ENCODE data around the gene RHBDD1.
"Not testable (repeated sequence)": the region's sequence is repeated elsewhere in the genome, so short reads cannot be mapped to it uniquely, and the experiment has no call there.

Gene RHBDD1

DNA sequence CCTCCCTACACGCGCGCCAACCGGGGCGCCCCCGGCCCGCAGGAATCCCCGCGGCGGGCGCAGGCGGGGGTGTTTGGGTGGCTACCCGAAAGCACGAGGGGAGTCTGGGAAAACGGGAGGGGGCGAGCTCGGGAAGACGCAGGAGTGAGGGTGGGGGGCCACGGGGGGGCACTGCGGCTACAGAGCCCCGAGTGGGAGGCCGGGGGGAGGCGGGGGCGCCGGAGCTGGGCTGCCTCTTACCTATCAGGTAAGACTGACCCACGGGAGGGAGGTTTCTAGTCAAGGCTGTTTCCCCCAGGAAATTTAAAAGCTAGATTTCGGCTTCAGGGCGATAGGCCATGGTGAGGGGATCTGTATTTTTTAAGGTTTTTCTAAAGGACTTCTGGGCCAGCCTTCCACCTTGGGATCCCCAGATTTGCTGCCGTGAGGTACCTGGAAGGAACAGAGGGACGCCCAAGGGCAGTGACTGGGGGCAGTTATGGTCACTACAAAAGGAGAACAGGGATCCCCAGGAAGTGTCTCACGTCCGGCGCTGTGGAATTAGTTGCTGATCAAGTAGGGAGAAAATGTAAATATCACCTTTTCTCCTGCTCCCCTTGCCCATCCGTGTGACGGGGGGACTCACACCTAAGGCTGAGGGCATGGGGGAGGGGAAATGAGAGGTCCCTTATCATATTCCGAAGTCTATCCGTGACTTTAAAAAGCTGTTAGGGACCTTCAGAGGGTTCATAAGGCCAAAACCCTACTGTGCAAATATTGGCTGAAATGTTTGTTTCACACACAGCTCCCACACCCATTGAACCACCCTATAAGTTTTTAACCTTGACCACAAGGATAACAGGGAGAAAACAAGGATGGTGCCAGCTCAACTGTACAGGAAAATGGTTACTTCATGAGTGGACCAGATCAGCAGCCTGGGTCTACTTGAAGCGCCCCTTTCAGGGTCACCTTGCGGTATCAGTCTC, 35.6 kb upstream of the RHBDD1 start:
- DNase-seq = peak; percentile 66

DNA sequence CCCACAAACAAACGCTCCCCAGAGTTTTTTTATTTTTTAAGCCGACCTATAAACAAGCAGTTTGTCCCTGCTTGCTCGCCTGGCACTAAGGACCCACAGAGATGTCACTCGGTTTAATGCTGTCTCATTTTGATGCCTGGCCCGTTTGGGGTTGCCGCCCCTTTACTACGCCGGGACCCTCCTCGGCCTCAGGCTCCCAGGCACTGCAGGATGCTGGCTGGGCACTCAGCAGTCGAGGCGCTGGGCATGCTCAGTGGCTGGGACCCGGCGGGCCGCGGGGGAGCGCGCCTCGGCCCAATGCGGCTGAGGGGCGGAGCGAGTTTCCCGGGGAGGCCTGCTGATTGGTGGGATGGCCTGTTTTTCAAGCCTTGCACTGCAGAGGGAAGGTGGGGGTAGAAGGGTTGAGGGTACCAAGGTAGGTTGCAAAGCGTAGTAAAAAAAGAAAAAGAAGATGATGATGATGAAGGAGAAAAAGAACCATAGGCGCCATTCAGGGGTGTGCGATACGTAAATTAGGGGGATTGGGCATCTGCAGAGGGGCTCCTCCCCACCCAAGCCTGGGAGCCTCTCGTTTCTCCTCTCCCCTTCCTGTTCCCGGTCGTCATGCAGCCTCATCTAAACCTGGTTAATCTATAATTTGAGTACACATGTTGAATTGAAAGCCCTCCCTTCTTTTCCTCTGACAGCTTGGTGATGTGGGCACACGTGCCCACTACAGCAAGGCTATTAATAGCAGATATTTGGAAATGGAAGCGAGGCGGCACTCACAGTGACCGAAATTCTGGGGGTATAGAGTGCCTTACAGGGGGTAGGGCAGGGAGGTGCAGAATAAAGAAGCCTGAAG, 34.7 kb upstream of the RHBDD1 start:
- peak; percentile 95 for DNase-seq

GRCh38 chr2:226802573-226802972, 33.3 kb upstream of the RHBDD1 start:
- no peak for DNase-seq

DNA sequence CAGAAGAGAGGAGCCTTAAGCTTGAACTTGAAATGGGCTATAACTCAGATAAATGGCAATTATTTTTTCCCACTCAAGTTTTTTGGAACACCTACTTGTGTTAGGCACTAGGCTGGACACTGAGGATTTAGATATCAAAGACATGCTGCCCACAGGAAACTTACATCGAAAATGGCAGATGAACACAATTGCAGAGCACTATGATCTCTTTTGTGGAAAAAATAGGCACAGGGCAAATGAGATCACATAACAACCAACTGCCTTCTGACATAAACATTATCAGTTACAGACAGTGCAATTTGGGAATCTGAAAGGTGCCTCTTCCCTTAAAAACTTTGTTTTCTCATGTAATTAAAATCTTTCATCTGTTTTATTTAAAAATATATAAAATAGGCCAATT, 32.4 kb upstream of the RHBDD1 start:
- no peak for DNase-seq

DNA sequence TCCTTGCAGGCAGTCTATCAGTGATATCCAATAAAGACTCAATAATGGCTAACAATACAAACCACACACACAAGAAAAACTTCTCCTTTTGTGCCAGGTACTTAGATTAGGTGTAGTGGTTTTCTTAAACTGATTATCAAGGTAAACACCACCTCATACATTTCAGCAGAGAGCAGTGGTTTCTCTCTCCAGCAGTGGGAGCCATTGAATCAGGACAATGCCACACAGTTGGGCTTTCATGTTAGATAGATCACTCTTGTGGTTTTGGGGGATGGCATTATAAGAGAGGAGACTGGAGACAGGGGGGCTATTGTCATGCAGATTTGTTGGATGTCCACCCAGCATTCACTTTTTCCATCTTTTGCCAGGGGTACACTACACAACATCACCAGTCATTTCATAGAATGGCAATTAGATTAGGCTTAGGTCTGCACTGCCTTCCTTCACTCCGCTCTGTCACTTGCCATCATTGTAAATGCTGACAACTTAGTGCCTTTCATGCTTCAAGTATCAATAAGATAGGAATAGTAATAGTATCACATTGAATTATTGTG, 22.6 kb upstream of the RHBDD1 start:
- DNase-seq = no peak

GRCh38 chr2:226818930-226819329, 16.9 kb upstream of the RHBDD1 start:
- no peak for DNase-seq

GRCh38 chr2:226825056-226825455, 10.8 kb upstream of the RHBDD1 start:
- no peak for DNase-seq

DNA sequence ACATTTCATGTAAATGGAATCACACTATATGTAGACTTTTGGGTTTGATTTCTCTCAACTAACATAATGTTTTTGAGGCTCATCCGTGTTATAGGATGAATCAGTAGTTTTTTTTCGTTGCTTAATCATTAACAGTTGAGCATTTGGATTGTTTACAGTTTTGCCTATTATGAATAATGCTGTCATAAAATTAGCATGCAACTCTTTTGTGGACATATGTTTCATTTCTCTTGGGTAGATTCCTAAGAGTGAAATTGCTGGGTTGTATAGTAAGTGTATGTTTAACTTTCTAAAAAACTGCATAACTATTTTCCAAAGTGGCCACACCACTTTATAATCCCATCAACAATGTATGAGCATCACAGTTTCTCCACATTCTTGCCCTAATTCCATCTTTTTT, 7.7 kb upstream of the RHBDD1 start:
- DNase-seq = no peak

GRCh38 chr2:226829721-226830631, 5.9 kb upstream of the RHBDD1 start:
- DNase-seq = no peak

GRCh38 chr2:226831266-226831665, 4.6 kb upstream of the RHBDD1 start:
- no peak for DNase-seq

DNA sequence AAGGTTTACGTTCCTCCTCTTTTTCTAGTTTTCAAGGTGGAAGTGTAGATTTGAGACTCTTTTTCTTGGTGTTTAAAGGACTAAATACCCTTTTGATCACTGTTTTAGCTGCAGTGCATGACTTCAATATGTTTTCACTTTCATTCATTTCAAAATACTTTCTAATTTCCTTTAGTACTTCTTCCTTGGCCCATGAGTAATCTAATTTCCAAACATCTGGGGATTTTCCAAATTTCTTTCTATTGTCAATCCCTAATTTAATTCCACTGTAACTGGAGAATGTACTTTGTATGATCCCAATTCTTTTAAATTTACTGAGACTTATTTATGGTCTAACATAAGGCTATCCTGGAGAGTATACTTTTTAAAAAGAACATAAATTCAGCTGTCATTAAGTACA, 3.8 kb upstream of the RHBDD1 start:
- no peak for DNase-seq

- peak; percentile 60 for DNase-seq
Observed at GRCh38 chr2:226834880-226835279, 974 bp upstream of the RHBDD1 start.

DNA sequence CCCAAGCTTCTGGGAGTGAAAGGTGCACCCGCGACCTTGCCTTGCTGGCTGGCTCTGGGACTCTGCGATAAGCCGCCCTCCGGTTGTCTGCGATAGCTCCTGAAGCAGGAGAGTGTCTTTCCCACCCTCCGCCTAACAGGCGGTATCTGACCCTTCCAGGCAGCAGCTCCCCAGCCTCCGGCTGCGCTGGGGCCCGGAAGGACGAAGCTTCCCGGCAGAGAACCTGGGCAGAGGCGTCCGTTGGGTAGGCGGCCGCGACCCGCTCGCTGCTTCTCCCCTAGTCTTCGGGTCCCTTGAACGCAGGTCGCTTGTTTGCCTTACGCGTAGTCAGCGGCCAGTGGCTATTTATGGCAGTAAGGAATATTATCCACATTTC, 446 bp upstream of the RHBDD1 start:
- DNase-seq = no peak

DNA sequence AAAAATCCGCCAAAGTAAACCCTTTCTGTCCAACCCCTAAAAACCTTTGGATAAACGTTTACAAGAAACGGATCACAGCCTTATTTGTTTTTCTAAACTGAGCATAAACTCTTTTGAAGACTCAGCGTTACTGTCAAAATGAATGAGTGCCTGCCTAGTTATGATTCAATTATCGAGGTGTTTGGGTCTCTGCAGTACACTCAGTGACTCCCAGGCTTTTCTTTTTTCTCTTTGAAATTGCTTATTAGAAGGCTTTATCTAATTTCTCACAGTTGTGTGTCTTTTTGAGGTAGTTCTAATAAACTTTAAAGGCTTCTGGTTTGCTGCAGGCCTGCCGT, 663 bp downstream of the RHBDD1 start:
- no peak for DNase-seq

- no peak for DNase-seq
Observed at GRCh38 chr2:226837334-226837733, 1.5 kb downstream of the RHBDD1 start.

GRCh38 chr2:226837787-226838603, 2.1 kb downstream of the RHBDD1 start:
- DNase-seq = no peak

- no peak for DNase-seq
Observed at GRCh38 chr2:226838722-226839121, 2.9 kb downstream of the RHBDD1 start.

GRCh38 chr2:226839161-226839560, 3.3 kb downstream of the RHBDD1 start:
- no peak for DNase-seq

- no peak for DNase-seq
Observed at GRCh38 chr2:226839951-226840350, 4.1 kb downstream of the RHBDD1 start.

- not testable (repeated sequence) for DNase-seq
Observed at GRCh38 chr2:226843001-226843400, 7.1 kb downstream of the RHBDD1 start.

GRCh38 chr2:226845386-226846116, 9.7 kb downstream of the RHBDD1 start:
- no peak for DNase-seq
